ENCODE data around the gene ADGRA3.

The ADGRA3 gene

DNA sequence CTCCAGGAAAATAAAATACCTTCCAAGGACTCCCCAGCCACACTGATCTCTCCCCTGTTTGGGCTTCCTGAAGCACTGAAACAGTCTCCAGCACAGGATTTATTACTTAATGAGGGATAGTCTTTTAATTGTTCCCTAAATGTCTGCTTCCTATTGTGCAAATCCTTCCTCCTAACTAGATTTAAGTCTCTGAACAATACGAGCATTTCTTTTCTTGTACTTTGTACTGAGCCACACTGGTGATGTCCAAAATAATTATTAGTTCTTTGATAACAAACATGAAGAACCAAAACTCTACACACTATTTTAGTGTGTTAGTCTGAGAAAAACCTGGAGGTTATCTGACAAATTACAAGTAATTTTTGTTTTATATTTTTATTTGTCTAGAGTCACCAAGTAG, 5.1 kb downstream of the ADGRA3 start:
- DNase-seq = no peak

DNA sequence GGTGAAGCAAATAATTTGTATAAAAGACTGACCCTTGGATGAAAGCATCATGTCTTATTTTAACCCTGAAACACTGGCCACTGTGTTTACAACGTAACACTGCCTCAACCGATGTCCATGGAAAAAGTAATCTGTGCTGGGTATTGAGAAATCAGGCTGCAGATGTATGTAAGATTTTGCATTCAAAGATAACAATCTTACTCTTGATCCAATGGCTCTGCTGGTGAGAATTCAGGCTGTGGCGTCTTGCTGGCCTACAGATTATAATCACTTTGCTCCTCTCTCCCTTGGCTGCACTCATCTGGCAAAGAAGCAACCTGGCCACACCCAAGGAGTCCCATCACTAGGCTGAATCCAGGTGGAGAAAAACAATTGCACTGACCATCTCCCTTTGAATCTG, 7.5 kb downstream of the ADGRA3 start:
- no peak for DNase-seq

DNA sequence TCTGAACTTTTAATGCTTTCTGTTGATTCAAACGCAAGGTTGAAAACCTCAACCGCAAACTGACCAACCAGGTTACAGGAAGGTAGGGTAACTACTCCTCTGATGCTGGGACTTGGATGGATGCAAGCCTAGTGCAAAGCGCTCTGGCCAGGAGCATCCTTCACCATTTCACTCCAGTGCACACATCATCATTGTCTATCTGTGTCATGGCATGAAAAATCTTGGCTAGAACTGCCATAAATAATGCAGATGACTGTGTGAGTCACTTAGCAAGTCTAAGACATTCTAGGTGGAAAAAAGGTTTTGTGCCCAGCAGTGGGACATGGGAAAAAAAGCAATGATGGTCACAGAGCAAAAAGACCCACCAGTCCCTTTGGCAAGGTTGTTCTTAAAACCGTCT, 10.9 kb downstream of the ADGRA3 start:
- DNase-seq = no peak

DNA sequence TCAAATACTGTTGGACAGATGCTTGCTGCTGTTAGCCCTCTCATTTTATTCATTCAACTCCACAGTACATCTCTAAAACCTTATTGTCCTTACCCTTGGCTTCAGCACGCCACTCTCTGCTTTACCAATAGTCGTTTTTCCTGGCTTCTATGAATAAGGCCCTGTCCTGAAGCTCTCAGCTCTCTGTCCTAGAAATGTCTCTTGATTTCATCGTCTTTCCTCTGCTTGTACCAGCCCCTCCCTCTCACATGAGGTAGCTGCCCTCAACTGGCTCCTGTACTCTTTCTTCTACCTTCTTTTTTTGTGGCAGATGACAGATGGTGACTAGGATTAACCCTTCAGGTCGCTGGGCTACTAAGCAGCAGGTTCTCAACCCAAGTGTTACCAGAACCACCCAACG, 11.4 kb downstream of the ADGRA3 start:
- DNase-seq = no peak

DNA sequence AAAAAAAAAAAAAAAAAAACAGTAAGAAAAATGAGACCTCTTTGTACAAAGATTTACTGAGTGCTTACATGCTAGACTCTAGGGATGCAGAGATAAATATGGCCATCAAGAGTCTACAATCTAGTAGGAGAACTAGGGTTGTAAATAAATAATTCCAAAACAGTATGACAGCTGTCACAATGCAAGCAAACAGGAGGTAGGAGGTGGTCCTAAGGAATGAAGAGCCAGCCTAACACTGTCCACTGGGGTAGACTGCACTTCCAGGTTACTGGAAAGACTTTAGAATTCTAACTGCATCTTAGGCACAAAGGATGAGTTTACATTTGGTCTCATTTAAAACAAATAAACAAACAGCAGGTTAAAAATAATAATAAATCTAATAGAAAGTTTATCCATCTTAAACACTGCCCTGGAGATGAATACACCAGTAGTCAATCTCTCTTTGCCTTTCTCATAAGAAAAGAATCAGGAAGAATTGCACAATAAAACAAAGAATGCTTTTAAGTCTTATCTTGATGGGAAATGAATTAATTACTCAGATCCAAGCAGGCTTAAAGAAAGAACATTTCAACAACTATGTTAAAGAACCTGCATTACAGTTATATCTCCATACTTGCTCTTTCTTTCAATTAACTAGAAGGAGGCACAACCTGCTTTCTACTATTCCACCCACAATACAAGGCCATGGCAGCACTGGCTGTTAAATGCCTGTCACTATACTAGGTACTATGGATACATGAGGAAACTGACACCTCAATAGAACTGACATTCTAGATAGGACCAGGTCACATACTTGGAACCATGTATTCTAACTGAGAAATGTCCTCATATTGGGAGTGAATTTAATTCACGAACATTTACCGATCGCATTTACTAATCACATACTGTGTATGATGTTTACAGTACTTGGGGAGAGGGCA, 12.7 kb downstream of the ADGRA3 start:
- no peak for DNase-seq

DNA sequence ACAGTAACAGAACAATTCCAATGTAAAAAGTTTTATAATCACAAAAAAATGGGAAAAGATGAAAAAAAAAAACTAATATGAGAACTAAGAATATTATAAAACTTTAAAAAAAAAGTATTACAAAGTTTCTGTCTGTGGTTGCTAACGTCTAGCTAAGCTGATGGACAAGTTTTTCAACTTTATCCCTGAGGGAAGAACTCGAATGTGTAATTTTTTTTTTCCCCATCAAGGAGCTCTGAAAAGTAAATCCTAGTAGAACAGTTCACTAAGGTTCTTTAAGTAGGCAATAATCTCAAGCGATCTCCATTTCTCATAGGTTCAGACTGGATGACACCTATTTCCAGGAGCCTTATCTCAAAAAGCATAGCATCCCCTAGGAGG, 14.2 kb downstream of the ADGRA3 start:
- no peak for DNase-seq

DNA sequence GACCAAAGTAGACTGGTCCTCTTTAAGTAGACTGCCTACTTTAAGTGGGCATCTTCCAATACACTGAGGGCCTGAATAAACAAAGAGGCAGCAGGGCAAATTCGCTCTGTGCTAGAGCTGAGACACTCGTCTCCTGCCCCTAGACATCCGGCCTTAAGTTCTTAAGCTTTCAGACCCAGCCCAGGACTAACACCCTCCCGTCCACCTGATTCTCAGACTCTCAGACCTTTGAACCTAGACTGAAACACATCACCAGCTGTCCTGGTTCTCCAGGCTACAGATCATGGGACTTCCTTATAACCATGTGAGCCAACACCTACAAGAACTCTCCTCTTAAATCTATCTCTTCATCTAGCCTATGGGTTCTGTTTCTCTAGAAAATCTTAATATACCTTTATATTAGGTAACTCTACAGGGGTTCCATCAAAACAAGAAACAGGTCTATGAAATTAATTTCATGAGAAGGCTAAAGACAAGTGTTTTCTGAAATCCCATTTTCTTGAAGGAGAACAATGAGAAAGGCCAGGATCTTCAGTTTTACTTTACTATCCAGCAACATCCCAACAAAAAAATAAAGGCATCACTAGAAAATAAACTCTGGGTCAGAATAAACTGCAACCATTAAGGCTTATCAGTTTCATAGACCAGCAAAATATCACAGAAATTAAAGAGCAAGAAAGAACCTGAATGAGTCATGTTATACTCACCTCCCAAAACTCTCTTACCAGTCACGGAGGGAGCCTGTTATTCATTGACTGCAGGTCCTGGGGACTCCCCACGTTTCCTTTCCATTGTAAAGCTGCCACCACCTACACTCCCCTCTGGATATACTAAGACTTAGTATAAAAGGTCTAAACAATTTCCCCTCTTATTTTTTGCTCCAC, 14.8 kb downstream of the ADGRA3 start:
- no peak for DNase-seq

DNA sequence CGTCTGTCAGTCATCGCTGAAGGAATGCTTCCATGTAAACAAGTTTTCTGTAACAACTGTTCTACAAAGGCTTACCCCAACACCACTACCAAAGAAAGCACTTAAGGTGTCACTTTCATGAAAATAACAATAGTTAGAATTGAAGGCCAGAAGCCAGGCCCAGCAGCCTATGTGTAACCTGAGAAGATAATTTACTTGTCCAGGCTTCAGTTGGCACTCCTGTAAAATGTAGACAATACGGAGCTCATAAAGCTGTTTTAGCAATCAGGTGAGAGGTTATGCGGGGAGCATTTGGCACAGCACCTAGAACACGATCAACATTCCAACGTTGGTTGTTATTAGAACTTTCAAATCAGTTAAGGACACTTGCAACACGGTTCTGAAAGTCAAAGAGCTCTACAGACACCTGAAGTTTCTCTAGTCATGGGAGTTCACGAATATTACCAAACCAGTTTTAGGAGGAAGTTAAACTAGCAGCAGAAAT, 15.7 kb downstream of the ADGRA3 start:
- no peak for DNase-seq

DNA sequence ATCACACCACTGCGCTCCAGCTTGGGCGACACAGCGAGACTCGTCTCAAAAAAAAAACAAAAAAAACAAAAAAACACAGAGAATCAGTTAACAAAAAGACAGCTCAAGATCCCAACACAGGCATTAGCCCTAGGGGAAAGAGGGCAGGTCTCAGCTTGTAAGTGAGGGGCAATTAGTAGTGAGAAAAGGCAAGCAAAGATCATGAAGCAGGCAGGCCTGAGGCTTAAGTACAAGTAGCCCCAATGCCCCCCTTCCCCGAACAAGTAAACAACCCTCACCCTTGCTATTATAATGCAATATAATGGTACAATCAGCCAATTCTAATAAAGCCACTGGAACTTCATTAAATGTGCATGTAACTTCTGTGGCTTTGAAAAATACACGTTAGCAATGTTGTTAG, 17.0 kb downstream of the ADGRA3 start:
- no peak for DNase-seq

DNA sequence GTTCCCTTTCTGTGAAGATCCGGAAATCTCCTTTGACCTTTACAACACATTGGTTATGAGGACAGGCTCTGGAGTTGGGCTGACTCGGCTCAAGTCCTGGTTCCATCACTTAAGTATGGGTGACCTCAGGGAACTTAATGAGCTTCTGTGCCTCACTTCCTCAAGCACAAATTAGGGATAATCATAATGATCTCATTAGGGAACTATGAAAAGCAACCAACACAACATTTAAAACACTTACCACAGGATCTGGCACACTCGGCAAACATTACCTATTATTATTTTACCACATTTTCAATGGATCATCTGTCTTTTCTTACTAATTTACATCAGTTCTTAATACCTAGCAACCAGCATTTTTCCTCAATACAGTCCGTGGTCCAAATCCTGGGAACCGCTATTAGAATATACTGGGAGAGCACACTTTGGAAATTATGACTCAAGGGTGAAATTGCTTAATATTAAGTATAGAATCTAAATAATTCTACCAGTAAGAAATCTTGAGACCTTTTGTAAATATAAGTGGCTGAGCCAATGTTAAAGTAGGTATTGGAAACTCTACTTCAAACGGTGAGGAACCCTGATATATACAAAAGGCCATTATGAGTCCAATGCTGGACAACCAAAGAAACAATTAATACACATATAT, 19.6 kb downstream of the ADGRA3 start:
- DNase-seq = no peak

DNA sequence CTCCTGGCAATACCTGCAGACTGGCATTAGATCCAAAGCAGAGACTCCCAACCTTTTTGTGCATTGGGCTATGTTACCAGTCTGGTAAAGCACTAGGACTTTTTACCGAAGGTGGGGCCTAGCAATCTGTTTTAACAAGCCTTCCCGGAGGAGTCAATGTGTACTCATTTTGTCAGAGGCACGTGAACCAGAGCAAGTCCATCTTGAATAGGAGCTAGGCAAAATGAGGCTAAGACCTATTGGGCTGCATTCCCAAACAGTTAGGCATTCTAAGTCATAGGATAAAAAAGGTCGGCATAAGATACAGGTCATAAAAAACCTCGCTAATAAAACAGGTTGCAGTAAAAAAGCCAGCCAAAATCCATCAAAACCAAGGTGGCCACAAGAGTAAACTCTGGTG, 22.3 kb downstream of the ADGRA3 start:
- DNase-seq = no peak

DNA sequence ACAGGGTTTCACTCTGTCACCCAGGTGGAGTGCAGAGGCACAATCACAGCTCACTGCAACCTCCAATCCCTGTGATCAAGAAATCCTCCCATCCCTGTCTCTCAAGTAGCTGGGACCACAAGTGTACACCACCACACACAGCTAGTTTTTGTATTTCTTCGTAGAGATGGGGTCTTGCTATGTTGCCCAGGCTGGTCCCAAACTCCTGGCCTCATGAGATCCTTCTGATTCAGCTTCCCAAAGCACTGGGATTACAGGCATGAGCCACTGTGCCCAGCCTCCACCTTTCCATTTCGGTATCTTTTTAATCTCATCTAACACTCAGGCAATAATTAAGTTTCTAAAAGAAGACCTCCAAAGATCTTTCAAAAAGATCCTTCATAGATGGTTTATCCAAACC, 22.9 kb downstream of the ADGRA3 start:
- DNase-seq = no peak

DNA sequence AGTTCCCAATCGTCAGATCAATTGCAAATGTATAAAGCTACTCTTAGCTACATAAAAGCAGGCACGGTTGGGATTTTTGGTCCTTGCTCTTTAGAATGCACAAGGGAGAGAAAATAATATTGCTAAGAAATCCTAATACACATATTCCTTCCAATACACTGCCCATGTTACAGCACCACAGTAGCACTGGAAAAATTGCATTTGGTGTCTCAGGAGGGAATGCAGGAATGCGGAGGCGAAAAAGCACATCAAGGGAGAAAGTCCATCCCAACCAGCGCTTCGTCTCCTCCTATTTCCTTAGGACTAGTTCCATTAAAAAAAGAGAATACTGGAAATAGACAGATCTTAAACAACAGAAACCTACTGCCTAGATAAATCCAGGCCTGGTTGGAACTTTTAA, 23.9 kb downstream of the ADGRA3 start:
- no peak for DNase-seq

DNA sequence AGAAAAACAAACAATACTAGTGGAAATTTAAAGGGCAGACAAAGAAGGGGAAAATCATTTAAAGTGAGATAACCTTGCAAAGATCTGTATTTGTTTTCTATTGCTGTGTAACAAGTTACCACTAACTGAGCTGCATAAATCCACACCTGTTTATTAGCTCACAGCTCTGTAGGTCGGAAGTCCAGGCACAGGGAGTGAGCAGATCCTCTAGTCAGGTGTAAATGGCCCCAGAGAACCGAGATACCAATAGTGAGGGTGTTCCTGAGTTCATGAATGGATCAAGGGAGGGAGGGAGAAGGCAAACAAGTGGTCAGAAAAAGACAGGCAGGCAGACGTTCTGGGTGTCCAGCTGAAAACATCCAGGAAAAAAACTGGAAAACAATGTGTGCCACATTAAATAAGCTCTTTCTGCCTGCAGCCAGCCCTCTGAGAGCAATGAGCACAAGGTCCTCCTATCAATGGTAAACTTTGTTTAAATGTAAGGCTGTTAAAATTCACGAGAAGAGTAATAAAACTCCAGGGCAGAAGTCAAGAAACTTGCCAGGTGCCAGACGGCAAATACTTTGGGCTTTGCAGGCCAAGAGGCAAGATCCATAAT, 25.0 kb downstream of the ADGRA3 start:
- no peak for DNase-seq

DNA sequence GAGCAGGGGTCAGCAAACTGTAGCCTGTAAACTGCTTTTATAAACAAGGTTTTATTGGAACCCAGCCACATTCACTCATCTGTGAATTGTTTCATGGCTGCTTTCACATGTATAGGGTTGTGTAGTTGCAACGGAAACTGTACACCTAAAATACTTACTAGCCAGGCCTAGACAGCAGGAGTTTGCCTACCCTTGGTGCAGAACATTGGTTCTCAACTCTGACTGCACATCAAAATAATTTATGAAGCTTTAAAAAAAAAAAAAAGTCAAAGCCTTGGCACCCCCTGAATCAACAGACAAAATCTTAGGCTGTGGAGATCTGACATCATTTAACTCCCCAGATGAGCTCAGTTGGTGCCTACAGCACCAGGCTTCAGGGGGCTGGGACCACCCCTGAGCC, 27.8 kb downstream of the ADGRA3 start:
- DNase-seq = no peak

DNA sequence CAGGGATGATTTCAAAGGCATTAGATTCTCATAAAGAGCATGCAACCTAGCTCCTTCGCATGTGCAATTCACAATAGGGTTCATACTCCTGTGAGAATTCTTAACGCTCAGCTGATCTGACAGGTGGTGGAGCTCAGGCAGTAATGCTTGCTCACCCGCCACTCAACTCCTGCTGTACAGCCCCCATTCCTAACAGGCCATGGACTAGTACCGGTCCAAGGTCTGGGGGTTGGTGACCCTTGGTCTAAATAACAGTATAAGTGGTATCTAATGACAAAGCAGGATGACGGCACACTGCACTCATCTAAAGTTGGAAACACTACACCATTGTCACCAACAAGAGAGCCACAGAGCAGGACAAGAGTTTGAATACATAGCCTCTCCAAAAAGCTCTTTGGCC, 28.5 kb downstream of the ADGRA3 start:
- no peak for DNase-seq

DNA sequence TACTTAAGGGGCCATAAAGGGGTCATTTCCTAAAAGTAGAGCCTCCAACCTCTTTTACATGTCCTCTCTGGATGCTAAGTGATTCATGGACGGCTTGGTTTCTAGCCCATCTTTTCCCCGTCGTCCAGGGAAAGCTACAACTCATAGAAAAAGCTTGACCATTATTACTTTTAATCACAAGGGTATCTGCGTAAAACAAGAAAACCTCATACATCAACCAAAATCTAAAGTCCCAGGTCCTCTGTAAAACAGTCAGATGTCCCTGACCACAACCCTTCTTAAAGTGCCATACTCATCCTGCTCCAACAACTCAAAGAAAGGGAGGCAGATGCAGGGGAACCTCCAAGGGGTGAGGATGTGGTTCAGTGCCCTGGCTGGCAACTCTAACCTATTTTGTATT, 29.6 kb downstream of the ADGRA3 start:
- no peak for DNase-seq

DNA sequence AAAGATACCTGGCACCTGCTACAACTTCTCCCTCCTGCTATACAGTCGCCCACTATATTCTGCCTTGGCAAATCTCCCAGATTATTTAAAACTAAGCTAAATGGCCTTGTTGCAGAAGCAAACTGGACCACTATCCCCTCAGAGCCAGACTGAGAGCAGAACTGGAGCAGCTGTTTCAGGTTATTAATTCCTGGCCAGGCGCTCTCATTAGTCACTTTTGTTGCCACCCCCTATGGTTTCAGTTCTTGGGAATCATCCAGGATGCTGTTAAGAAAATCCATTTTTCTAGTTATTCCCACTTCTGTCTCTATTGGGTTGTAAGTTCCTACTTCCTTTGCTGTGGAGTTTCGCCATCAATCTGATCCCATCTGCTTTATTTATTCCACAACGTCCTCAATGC, 30.1 kb downstream of the ADGRA3 start:
- no peak for DNase-seq

DNA sequence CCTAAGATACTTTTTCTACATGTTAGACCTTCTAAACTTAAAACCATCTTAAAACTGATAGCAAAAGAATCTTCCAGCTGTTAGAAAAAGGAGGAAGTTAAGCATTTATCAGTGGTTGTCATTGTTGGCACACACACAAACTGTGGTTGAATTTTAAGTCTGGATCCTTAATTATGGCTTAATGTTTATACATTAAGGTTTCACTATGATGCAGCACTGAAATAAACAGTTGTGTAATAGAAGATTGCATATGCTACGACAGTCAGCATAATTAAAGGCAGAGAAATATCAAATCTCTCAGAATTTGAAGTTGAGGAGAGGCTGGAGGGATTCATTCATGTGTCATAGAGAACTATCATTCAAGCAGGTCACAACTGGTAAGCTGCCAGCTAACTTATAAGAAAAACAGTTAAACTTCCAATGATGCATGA, 32.3 kb downstream of the ADGRA3 start:
- no peak for DNase-seq

DNA sequence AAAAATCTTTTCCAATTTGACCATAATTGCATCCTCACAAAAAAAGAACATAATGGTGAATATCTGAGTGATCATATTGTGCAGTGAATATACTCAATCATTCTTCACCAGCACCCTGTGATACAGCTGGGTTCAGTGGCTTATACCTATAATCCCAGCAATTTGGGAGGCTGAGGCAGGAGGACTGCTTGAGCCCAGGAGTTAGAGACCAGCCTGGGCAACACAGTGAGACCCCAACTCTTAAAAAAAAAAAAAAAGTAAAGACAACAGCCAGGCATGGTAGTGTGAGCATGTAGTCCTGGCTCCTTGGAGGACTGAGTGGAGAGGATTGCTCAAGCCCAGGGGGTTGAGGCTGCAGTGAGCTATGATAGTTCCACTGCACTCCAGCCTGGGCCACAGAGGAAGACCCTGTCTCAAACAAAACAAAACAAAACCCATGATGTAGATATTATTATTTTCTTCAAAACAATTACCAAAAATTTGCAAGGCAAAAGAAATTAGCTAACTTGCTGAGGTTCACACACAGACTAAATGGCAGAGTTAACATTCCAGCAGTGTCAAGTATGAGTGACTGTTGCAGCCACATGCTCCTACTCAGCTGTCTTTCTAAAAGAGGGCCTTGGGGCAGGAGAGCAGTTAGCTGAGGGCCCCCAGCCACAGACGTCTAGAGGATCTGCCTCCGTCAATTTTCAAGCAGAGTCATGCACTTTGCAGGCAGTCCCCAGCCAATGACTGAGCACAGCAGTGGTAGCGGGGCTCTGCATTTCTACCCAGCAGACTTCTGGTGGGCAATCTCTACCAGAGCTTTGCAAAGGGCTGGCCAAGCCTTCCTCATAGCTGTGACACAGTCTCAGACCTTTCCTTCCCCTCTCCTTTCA, 33.4 kb downstream of the ADGRA3 start:
- no peak for DNase-seq

DNA sequence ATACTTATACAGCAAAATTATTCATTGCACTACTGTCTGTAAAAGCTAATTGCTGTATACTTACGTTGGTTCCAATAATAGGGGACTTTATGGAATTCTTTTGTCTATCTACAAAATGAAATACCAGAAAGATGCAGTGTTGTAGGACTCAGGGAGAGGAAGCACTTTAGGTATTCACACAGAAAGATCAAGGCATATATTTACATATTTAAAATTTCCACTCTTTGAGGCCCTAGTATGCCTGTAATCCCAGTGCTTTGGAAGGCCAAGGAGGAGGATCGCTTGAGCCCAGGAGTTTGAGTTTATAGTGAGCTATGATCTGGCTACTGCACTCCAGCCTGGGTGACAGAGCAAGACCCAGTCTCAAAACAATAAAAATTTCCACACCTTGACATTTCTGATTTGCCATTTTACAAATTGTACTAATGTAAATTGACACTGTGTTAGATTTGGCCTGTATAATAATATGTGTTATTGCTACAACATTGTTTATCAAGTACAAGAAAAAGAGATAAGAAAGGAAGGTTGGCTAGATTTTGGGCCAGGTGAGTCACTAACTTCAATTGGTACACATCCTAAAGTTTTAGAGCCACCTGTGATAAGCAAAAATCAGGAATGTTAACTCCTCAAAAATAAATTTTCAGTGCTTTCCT, 35.1 kb downstream of the ADGRA3 start:
- DNase-seq = no peak
